GM21737 (cell line): ENCODE data around the gene SYTL1.

Experiments used
- ATAC-seq: cut with Tn5 transposase; IDR thresholded peaks from one replicate; pipeline ENCODE4 v1.9.1; 2021; ENCODE audit warnings: mild to moderate bottlenecking, moderate library complexity; ENCODE audit not compliant: unreplicated experiment

Gene SYTL1

GRCh38 chr1:27363766-27364695, 22.2 kb downstream of the SYTL1 start:
- ATAC-seq, result no peak

GRCh38 chr1:27364696-27365371, 23.0 kb downstream of the SYTL1 start:
- ATAC-seq, result no peak

- no peak for ATAC-seq
Measured at GRCh38 chr1:27365372-27366112, 23.7 kb downstream of the SYTL1 start.

GRCh38 chr1:27366113-27366410, 24.2 kb downstream of the SYTL1 start:
- no peak for ATAC-seq

DNA sequence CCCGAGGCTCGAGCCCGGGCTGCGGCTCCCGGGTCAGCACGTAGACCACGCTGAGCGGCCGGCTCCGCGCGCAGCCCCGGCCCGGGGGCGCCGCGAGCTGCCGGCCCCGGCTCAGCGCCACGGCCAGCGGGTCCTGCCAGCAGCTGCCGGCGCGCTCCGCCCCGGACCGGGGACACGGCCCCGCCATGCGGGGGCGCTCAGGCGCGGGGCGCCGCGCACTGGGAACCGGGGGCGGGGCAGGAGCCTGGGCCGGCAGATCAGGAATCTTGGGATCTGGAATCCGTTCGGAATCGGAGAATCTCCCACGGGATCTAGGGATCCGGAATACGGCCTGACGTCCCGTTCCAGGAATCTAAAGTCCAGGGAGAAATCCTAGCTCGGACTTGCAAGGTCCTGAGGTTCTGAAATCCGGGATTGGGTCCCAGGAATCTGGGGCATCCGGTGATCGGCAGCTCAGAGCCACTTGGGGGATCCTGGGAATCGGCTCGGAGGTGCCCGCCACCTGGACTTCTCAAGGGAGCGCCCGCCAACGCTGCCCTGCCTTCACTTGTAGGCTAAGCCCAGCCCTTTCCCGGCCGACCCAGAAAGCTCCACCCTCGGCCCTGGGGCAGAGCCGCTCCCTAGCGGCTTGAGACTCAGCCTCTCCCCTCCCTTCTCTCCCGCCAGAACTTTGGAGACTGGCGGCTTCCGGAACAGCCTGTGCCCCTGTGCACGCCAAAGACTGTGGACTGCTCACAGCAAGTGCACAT, 24.8 kb downstream of the SYTL1 start, which contains the start of gene MAP3K6:
MAP3K6 (minus strand) TSS at position 551 of the 749 bp plus-strand sequence; CDS start at position 187, 364 bp downstream.
- ATAC-seq, result no peak

DNA sequence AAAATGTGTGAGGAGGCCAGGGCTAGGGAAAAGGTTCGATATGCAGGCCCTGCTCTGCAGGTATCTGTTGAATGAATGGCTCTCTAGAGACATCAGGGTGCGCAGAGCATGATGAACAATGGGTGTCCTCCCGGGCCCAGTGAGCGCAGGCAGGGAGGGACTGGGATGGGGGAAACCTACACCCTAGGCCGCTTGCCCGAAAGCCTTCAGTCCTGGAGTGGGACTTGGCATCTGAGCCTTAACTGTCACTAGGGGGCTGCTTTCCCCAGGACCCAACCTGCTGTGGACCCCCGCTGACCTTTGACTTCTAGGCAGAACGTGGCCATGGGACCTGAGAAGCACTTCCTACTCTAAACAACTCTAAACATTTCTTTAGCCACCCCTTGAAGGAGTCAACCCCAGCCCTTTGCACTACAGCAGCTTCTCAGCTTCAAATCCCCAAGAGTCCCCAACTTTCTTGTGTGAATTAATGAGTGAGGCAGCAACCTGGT, 25.4 kb downstream of the SYTL1 start:
- ATAC-seq, result no peak

- no peak for ATAC-seq
Measured at GRCh38 chr1:27368869-27369582, 27.2 kb downstream of the SYTL1 start.

GRCh38 chr1:27372022-27372807, 30.4 kb downstream of the SYTL1 start:
- no peak for ATAC-seq

DNA sequence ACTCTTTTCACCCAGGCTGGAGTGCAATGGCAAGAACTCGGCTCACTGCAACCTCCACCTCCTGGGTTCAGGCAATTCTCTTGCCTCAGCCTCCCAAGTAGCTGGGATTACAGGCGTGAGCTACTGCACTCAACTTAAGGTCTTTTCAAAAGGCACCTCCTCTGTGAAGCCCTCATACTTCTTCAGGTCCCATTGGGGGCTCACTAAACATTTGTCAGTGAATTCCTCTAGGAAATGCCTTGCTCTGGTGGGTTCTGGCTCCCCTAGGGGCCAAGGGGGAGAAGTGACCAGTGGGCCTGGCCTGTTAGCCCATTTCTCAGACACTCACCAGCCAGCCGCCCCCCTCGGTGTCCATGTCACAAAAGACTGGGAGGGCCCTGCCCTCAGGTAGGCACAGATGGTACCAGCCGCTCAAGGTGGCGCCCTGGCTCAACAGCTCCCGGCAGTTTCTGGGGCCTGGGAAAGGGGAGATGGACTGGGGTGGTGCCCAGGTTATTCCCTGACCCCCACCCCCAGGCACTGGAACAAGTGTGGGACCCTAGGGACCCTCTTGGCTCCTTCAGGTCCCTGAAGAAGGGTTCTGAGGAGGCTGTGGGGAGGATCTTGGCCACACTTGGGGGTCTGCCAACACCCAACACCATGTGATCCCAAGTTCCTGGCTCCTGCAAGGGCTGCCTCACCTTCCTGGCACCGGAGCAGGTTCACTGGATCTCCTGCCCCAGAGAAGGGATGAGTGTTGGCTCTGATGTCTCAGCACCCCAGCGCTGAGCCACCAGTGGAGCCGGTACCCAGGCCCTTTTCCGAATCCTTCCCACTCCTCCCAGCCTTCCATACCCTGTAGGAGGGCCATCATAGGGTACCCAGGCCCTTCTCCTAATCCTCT, 31.2 kb downstream of the SYTL1 start:
- ATAC-seq, result no peak

DNA sequence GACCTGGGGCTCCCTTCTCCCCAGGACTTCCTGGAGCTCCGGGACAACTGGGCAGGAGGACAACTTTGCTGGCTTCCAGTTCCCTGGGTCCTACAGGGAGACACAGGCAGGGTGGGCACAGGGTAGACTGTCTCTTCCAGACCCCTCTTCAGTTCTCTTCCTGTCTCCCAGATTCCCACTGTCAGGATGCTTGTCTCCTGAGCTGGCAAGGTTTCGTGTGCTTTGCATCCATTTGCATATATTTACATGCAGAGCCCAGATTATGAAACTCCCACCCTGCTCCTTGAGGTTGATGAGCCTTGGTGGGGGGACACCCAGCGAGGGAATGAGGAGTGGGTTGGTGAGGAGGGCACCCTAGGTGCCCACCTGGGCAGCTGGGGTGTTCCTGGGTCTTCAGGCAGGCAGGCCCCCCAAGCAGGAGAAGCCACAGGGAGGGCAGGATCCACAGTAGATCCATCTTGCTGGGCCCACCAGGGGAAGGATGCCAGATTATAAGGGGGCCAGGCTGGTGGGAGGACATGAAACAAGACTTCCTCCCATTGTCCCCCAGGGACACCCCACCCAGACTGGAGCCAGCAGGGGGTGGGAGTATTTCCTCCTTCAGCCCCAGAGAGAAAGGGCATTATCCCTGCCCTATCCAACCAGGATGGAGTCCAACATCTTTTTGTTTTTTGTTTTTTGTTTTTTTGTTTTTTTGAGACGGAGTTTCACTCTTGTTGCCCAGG, 32.7 kb downstream of the SYTL1 start, which contains the start of gene FCN3:
FCN3 (minus strand) TSS at position 463 of the 725 bp plus-strand sequence; CDS start at position 457, 6 bp downstream.
- ATAC-seq, result no peak

- ATAC-seq, result no peak
Measured at GRCh38 chr1:27377760-27378495, 36.1 kb downstream of the SYTL1 start.

DNA sequence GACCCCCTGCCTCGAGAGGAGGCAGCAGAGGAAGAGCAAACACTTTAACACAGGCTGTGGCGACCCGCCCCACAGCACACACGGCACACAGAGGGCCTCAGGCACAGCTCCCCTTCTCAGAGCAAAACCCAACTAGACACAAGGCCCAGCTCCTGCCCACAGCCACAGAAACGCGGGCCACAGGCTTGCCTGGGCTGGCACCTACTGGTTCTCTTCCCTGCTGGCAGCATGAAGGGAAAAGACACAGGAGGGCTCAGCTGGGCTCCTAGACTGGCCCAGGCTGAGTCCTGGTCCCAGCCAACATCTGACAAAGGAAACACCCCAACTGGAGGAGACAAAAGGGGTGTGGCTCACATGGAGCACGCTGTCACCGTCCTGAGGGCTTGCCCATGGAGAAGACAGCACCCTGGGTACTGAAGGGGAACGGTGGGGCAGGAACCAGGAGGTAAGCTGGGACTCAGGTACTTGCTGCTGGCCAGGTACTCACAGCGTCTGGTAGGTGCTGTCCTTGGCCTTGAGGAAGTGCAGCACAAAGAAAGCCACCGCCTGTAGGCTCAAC, 37.8 kb downstream of the SYTL1 start:
- no peak for ATAC-seq

- ATAC-seq, result no peak
Measured at GRCh38 chr1:27380224-27380623, 38.4 kb downstream of the SYTL1 start.

DNA sequence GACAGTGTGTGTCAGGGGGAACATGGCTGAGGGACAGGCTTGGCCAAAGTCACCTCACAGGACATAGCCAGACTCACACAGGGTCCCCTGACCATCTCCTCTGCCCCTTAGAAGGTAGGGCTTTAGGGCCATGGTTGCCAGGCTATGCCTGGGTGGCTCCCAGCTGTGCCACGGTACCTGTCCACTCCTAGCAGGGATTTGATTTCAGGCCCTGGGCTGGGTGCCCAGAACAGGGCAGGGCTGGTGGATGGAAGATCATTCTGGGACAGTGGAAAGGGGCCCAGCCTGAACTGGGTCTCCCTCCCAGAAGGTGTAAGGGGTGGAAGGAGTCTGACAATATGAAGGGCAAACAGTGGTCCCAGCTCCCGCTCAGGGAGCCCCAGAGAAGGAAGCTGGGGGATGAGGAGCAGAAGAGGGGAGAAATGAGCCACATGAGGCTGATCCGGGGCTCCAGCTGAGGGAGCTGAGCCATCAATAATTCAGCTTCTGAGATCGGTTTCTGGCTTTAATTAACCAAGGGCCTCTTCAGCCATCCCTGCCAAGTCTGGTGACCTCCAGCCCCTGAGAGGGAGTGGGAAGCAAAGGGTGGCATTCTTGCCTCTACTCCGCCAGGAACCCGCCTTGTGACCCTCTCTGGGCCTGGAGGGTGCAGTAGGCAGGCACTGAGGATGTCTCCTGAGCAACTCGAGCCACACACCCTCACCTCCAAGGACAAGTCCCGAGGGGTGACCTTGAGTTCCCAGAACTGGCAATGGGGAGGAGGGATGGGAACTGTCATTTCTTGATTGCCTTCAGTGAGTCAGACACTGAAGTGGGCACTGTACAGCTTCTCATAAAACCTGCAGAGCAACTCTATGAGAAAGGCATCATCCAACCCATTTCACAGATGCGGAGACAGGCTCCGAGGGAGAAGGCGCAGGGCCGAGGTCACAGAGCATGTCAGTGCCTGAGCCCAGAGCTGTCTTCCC, 39.2 kb downstream of the SYTL1 start:
- no peak for ATAC-seq
